ENCODE results near the gene ZBED2.
"Not testable (repeated sequence)": the region's sequence is repeated elsewhere in the genome, so short reads cannot be mapped to it uniquely, and the experiment has no call there.

ZBED2 gene

DNA sequence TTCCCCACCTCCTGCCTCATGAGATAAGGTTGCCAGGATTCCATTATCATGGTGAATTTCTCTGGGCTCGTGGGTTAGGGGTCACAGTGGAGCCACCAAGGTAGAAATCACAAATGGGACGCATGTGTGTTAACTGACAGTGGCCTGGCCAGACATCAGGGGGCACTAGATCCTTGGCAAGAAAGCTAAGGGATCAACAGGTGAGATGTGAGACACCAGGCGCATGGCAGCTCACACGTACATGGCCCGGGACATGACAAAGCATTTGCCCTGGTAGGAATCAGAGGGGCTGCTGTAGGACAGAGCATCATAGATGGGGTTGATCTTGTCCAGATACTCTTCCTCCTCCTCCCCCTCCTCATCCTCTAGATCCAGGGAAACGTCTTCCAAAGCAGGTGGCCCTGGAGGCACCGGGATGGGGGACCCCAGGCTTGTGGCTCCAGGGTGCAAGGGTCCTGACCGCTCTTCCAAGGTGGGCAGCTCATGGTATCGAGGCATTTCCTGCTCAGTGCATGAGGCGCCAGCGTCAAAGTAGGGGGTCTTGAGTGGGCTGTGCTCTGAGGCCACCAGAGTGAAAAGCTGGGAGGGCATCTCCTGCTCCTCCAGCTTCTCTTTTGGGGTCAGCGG lies 24.6 kb downstream of the ZBED2 start:
- no peak for DNase-seq

DNA sequence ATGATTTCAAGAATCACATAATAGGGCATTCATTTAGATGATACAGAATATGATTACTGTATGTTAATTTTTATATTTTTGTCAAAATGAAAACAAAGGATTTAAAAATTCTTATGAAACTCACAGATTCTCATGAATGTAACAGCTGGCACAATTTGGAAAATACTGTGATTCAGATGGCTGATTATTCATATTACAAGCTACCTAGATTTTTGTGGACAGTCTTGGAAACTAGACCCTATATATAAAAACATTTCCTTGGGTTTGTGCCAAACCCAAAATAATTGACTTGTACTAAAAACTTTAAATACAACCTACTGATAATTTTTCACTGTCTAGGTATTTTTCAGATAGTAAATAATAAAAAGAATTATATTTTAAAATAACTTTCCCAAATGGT lies 26.2 kb downstream of the ZBED2 start:
- DNase-seq = no peak

DNA sequence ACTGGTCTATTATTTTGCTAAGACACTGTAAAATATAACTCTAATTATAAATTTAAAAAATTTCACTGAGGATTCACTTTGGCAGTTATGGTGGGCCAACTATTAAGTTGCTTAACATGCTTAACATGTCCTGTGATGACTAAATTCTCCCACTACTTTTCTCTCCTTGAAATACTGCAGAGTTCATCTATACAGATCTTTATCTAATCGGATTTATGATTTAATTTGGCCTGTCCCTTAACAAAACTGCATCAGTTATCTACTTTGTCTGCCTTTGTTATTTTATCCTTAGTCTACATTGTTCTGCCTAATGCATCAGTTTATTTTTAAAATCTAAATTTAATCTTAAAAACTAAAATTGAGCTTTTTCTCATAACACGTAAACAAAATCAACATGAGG lies 26.8 kb downstream of the ZBED2 start:
- DNase-seq = no peak

DNA sequence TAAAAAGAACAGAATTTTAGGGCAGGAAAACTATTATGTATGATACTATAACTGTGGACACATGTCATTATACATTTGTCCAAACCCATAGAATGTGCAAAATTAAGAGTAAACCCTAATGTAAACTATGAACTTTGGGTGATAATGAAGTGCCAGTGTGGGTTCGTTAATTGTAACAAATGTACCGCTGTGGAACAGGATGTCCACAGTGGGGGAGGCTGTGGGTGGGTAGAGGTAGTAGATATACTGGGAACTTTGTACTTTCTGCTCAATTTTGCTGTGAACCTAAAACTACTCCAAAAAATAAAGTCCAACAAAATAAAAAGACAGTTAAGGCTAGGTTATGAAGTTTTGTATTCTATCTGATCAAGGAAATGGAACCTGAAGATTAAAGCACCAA lies 28.3 kb downstream of the ZBED2 start:
- DNase-seq = no peak

DNA sequence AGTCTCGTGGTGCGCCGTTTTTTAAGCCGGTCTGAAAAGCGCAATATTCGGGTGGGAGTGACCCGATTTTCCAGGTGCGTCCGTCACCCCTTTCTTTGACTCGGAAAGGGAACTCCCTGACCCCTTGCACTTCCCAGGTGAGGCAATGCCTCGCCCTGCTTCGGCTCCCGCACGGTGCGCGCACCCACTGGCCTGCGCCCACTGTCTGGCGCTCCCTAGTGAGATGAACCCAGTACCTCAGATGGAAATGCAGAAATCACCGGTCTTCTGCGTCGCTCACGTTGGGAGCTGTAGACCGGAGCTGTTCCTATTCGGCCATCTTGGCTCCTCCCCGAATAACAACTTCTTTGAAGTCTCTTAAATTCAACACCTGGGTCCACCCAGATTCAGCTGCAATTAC lies 33.2 kb downstream of the ZBED2 start:
- not testable (repeated sequence) for DNase-seq

DNA sequence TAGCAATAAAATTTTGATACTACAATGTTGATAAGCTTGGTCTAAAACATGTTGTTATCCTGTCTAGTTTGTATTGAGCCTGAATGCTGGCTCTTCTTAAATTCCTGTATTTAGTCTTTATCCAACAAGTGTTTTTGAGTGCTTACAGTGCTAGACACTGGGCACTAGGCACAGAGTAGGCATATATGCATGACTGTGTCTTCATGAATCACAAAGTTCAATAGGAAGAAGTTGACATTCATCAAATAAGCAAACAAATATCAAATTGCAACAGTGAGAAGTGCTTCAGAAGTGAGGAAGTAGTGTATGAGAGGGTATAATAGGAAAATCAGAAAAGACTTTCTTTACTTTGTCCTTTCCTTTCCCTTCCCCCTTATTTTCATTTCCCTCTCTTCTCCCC lies 46.4 kb downstream of the ZBED2 start:
- no peak for DNase-seq

DNA sequence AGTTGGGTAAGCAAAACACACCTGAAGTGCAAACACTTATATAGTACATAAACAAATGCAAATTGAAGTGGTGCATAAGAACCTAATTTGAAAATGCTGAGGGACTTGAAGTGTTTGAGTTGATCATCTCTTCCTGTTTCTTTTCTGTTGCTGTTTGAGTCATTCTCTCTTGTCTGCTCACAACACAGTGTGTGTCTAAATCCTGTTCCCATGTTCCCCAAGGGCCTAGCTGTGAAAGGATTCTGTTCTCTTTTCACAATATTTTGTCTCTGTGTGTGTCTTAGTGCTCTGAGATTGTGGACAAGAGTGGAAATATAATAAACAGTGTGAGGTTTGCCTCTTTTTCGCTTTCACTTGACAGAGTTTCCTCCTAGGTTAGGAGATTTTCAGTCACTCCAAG lies 47.1 kb downstream of the ZBED2 start:
- DNase-seq = no peak

DNA sequence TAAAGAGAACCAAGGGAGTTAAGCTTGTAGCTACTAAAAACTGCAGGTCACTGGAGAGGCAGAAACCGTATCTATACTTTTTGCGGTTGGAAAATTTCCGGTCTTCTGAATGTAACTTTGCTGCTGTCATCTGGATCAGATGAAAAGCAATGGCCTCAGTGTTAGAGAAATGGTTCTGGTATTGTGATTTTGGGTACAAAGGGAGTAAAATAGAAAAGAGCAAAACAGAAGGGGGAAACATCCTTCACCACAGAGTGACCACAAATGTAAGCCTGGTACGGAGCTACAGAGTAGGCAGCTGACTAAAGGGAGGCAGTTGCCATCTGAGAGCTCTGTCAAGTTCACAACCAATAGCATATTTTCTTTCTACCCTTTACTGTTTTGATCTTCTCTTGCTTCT lies 47.5 kb downstream of the ZBED2 start:
- peak; percentile 52 for DNase-seq

DNA sequence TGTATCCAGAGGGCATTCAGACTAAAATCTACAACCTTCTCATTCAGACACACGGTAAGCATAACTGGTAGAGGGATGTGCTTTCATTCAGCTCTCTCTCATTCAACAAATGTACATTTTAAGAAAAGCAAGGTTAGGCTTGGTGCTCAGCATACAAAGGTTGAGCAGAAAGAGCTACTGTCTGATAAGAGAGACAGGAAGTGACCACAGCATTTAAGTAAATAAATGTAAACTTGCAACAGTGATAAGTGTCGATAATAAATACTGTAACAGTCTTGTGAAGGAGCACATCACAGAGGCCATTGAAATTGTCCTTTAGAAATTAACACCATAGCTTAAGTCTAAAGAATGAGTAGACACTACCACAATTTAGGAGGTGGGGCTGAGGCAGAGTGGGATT lies 49.8 kb downstream of the ZBED2 start:
- DNase-seq = no peak
